HEK293 (cell line): ENCODE results near the gene LIN37.

Experiments used
- ATF2 ChIP-seq: fragments of 450-650 bp; formaldehyde crosslinking; IDR thresholded peaks from 2 replicates; pipeline ENCODE4 v1.5.1; 2016; ENCODE audit warnings: missing biosample characterization, missing genetic modification characterization, low read depth
- BCL6B ChIP-seq: fragments of 450-650 bp; formaldehyde crosslinking; IDR thresholded peaks from 2 replicates; pipeline ENCODE4 v1.5.1; 2017; ENCODE audit warnings: missing biosample characterization, missing genetic modification characterization
- EGR2 ChIP-seq: fragments of 450-650 bp; formaldehyde crosslinking; IDR thresholded peaks from 2 replicates; pipeline ENCODE4 v1.5.1; 2016; ENCODE audit warnings: low read depth, missing biosample characterization, missing genetic modification characterization
- GLIS1 ChIP-seq: fragments of 450-650 bp; formaldehyde crosslinking; IDR thresholded peaks from 2 replicates; pipeline ENCODE4 v1.5.1; 2016; ENCODE audit warnings: missing biosample characterization, missing genetic modification characterization
- HOXC10 ChIP-seq: sonication (generic); formaldehyde crosslinking; IDR thresholded peaks from 2 replicates; pipeline ENCODE4 v1.8.1; 2023; ENCODE audit warnings: mild to moderate bottlenecking, missing genetic modification reagents
- OSR2 ChIP-seq: fragments of 450-650 bp; formaldehyde crosslinking; IDR thresholded peaks from 2 replicates; pipeline ENCODE4 v1.5.1; 2016; ENCODE audit warnings: missing biosample characterization, missing genetic modification characterization
- PRDM4 ChIP-seq: fragments of 450-650 bp; formaldehyde crosslinking; IDR thresholded peaks from 2 replicates; pipeline ENCODE4 v1.5.1; 2017; ENCODE audit warnings: missing biosample characterization, missing genetic modification characterization
- SALL2 ChIP-seq: fragments of 450-650 bp; formaldehyde crosslinking; IDR thresholded peaks from 2 replicates; pipeline ENCODE4 v1.5.0; 2017; ENCODE audit warnings: missing biosample characterization, mild to moderate bottlenecking, missing genetic modification characterization, borderline replicate concordance
- ZFP41 ChIP-seq: fragments of 450-650 bp; formaldehyde crosslinking; IDR thresholded peaks from 2 replicates; pipeline ENCODE4 v1.5.1; 2016; ENCODE audit warnings: missing biosample characterization, missing genetic modification characterization, borderline replicate concordance
- ZFP69B ChIP-seq: fragments of 450-650 bp; formaldehyde crosslinking; IDR thresholded peaks from 2 replicates; pipeline ENCODE4 v1.5.1; 2016; ENCODE audit warnings: missing biosample characterization, missing genetic modification characterization
- ZIC2 ChIP-seq: fragments of 450-650 bp; formaldehyde crosslinking; IDR thresholded peaks from 2 replicates; pipeline ENCODE4 v1.5.1; 2016; ENCODE audit warnings: missing biosample characterization, missing genetic modification characterization
- ZNF112 ChIP-seq: fragments of 450-650 bp; formaldehyde crosslinking; IDR thresholded peaks from 2 replicates; pipeline ENCODE4 v1.5.0; 2017; ENCODE audit warnings: missing biosample characterization, missing genetic modification characterization
- ZNF140 ChIP-seq: fragments of 450-650 bp; formaldehyde crosslinking; IDR thresholded peaks from 2 replicates; pipeline ENCODE4 v1.5.1; 2016; ENCODE audit warnings: missing biosample characterization, missing genetic modification characterization
- ZNF223 ChIP-seq: fragments of 450-650 bp; formaldehyde crosslinking; IDR thresholded peaks from 2 replicates; pipeline ENCODE4 v1.5.1; 2016; ENCODE audit warnings: missing biosample characterization, missing genetic modification characterization
- ZNF266 ChIP-seq: fragments of 450-650 bp; formaldehyde crosslinking; IDR thresholded peaks from 2 replicates; pipeline ENCODE4 v1.5.1; 2016; ENCODE audit warnings: missing biosample characterization, missing genetic modification characterization, low read depth
- ZNF280D ChIP-seq: fragments of 450-650 bp; formaldehyde crosslinking; IDR thresholded peaks from 2 replicates; pipeline ENCODE4 v1.5.1; 2016; ENCODE audit warnings: missing biosample characterization, missing genetic modification characterization
- ZNF473 ChIP-seq: fragments of 450-650 bp; formaldehyde crosslinking; IDR thresholded peaks from 2 replicates; pipeline ENCODE4 v1.5.1; 2017; ENCODE audit warnings: missing biosample characterization, missing genetic modification characterization
- ZNF501 ChIP-seq: fragments of 450-650 bp; formaldehyde crosslinking; IDR thresholded peaks from 2 replicates; pipeline ENCODE4 v1.5.1; 2016; ENCODE audit warnings: missing biosample characterization, missing genetic modification characterization
- ZNF514 ChIP-seq: fragments of 450-650 bp; formaldehyde crosslinking; IDR thresholded peaks from 2 replicates; pipeline ENCODE4 v1.5.1; 2016; ENCODE audit warnings: missing biosample characterization, missing genetic modification characterization
- ZNF571 ChIP-seq: fragments of 450-650 bp; formaldehyde crosslinking; IDR thresholded peaks from 2 replicates; pipeline ENCODE4 v1.5.0; 2017; ENCODE audit warnings: missing biosample characterization, missing genetic modification characterization
- ZNF585B ChIP-seq: fragments of 450-650 bp; formaldehyde crosslinking; IDR thresholded peaks from 2 replicates; pipeline ENCODE4 v1.5.1; 2016; ENCODE audit warnings: missing biosample characterization, missing genetic modification characterization
- ZNF610 ChIP-seq: fragments of 450-650 bp; formaldehyde crosslinking; IDR thresholded peaks from 2 replicates; pipeline ENCODE4 v1.5.1; 2016; ENCODE audit warnings: missing biosample characterization, missing genetic modification characterization, borderline replicate concordance
- ZNF623 ChIP-seq: fragments of 450-650 bp; formaldehyde crosslinking; IDR thresholded peaks from 2 replicates; pipeline ENCODE4 v1.5.1; 2016; ENCODE audit warnings: missing biosample characterization, missing genetic modification characterization
- ZNF639 ChIP-seq: fragments of 450-650 bp; formaldehyde crosslinking; IDR thresholded peaks from 2 replicates; pipeline ENCODE4 v1.5.1; 2016; ENCODE audit warnings: missing biosample characterization, missing genetic modification characterization
- ZNF76 ChIP-seq: fragments of 450-650 bp; formaldehyde crosslinking; IDR thresholded peaks from 2 replicates; pipeline ENCODE4; 2016; ENCODE audit warnings: low read depth, missing biosample characterization, missing genetic modification characterization, borderline replicate concordance
- ZNF776 ChIP-seq: fragments of 450-650 bp; formaldehyde crosslinking; IDR thresholded peaks from 2 replicates; pipeline ENCODE4 v1.5.0; 2017; ENCODE audit warnings: missing biosample characterization, missing genetic modification characterization, borderline replicate concordance
- ZNF837 ChIP-seq: fragments of 450-650 bp; formaldehyde crosslinking; IDR thresholded peaks from 2 replicates; pipeline ENCODE4 v1.5.1; 2016; ENCODE audit warnings: missing biosample characterization, missing genetic modification characterization
- ZSCAN16 ChIP-seq: fragments of 450-650 bp; formaldehyde crosslinking; IDR thresholded peaks from 2 replicates; pipeline ENCODE4 v1.5.1; 2016; ENCODE audit warnings: missing biosample characterization, missing genetic modification characterization
- ZSCAN30 ChIP-seq: fragments of 450-650 bp; IDR thresholded peaks from 2 replicates; pipeline ENCODE4 v1.5.1; 2018; ENCODE audit warnings: missing biosample characterization, mild to moderate bottlenecking, missing genetic modification characterization, moderate library complexity
- TF ChIP-seq, protein P1 (sequence below): sonication (generic); formaldehyde crosslinking; IDR thresholded peaks from 2 replicates; pipeline ENCODE4 v1.8.1; 2022; ENCODE audit warnings: mild to moderate bottlenecking, moderate library complexity, missing genetic modification reagents

Gene LIN37

GRCh38 chr19:35745328-35746086 lies 2.9 kb upstream of the LIN37 start, which contains the start of the genes PSENEN and U2AF1L4 (continued):
- TF ChIP-seq ZNF571 (no peak), ZNF585B (tag by site-specific recombination) (no peak), ZFP69B (tag by site-specific recombination) (no peak), ZNF112 (tag by site-specific recombination) (no peak), ZNF76 (tag by site-specific recombination) (peak; percentile 98), ZFP41 (tag by site-specific recombination) (no peak), ZNF514 (tag by site-specific recombination) (no peak), ZNF623 (tag by site-specific recombination) (no peak), ZNF610 (no peak), ATF2 (tag by site-specific recombination) (peak; percentile 92), ZNF280D (tag by site-specific recombination) (no peak), ZNF501 (no peak), ZNF140 (no peak), ZSCAN30 (no peak), SALL2 (tag by site-specific recombination) (no peak), ZNF266 (no peak), ZNF223 (no peak), PRDM4 (no peak), HOXC10 (CRISPR knock-in tag) (no peak), GLIS1 (tag by site-specific recombination) (peak; percentile 67; the same call in 1 of the 2 replicates), EGR2 (peak; percentile 79), ZNF473 (tag by site-specific recombination) (no peak), ZNF639 (tag by site-specific recombination) (peak; percentile 2; the same call in 1 of the 2 replicates), ZNF776 (no peak), ZNF837 (no peak), ZIC2 (tag by site-specific recombination) (peak; percentile 78), BCL6B (tag by site-specific recombination) (no peak), ZSCAN16 (tag by site-specific recombination) (no peak), OSR2 (tag by site-specific recombination) (no peak)
- TF ChIP-seq, protein P1, sequence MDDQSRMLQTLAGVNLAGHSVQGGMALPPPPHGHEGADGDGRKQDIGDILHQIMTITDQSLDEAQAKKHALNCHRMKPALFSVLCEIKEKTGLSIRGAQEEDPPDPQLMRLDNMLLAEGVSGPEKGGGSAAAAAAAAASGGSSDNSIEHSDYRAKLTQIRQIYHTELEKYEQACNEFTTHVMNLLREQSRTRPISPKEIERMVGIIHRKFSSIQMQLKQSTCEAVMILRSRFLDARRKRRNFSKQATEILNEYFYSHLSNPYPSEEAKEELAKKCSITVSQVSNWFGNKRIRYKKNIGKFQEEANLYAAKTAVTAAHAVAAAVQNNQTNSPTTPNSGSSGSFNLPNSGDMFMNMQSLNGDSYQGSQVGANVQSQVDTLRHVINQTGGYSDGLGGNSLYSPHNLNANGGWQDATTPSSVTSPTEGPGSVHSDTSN = no peak
